GM21526 (cell line): ENCODE measurements around the gene OTOG.

Experiments used
- ATAC-seq: cut with Tn5 transposase; IDR thresholded peaks from one replicate; pipeline ENCODE4 v1.9.1; 2021; ENCODE audit warnings: moderate library complexity; ENCODE audit not compliant: unreplicated experiment, low FRiP score

Gene OTOG

GRCh38 chr11:17581036-17581731, 34.1 kb downstream of the OTOG start:
- no peak for ATAC-seq

GRCh38 chr11:17581732-17582053, 34.6 kb downstream of the OTOG start:
- ATAC-seq, result no peak

- ATAC-seq, result no peak
Observed at GRCh38 chr11:17585911-17586695, 39.0 kb downstream of the OTOG start.

GRCh38 chr11:17588166-17588565, 41.1 kb downstream of the OTOG start:
- no peak for ATAC-seq

- no peak for ATAC-seq
Observed at GRCh38 chr11:17588721-17589120, 41.7 kb downstream of the OTOG start.

- no peak for ATAC-seq
Observed at GRCh38 chr11:17590463-17590862, 43.4 kb downstream of the OTOG start.

GRCh38 chr11:17591293-17591692, 44.2 kb downstream of the OTOG start:
- no peak for ATAC-seq

- ATAC-seq, result no peak
Observed at GRCh38 chr11:17593466-17594245, 46.6 kb downstream of the OTOG start.

- ATAC-seq, result no peak
Observed at GRCh38 chr11:17594686-17595192, 47.7 kb downstream of the OTOG start.

- ATAC-seq, result no peak
Observed at GRCh38 chr11:17595526-17596309, 48.7 kb downstream of the OTOG start.

- ATAC-seq, result no peak
Observed at GRCh38 chr11:17596310-17596669, 49.2 kb downstream of the OTOG start.

GRCh38 chr11:17596711-17597110, 49.7 kb downstream of the OTOG start:
- no peak for ATAC-seq

- no peak for ATAC-seq
Observed at GRCh38 chr11:17597770-17598169, 50.7 kb downstream of the OTOG start.

GRCh38 chr11:17598700-17599459, 51.8 kb downstream of the OTOG start:
- ATAC-seq, result peak; percentile 74

- no peak for ATAC-seq
Observed at GRCh38 chr11:17599460-17599925, 52.4 kb downstream of the OTOG start.

GRCh38 chr11:17600316-17601255, 53.5 kb downstream of the OTOG start:
- ATAC-seq, result no peak

GRCh38 chr11:17601256-17601671, 54.2 kb downstream of the OTOG start:
- ATAC-seq, result no peak

GRCh38 chr11:17601676-17602075, 54.6 kb downstream of the OTOG start:
- no peak for ATAC-seq
